Measurements from ENCODE around the gene SPPL2B.

SPPL2B gene

GRCh38 chr19:2324220-2324948, 4.1 kb upstream of the SPPL2B start:
- DNase-seq, result no peak

- no peak for DNase-seq
Observed at GRCh38 chr19:2325281-2326046, 3.0 kb upstream of the SPPL2B start.

- DNase-seq, result no peak
Observed at GRCh38 chr19:2326699-2327360, 1.7 kb upstream of the SPPL2B start.

GRCh38 chr19:2327773-2328400, 597 bp upstream of the SPPL2B start:
- peak; percentile 64 to 72 for DNase-seq

- no peak for DNase-seq
Observed at GRCh38 chr19:2329149-2329478, 630 bp downstream of the SPPL2B start.

GRCh38 chr19:2329501-2329916, 1.0 kb downstream of the SPPL2B start:
- DNase-seq, result no peak

- no peak for DNase-seq
Observed at GRCh38 chr19:2330255-2330631, 1.8 kb downstream of the SPPL2B start.

- DNase-seq, result no peak
Observed at GRCh38 chr19:2330632-2331284, 2.3 kb downstream of the SPPL2B start.

GRCh38 chr19:2331601-2332246, 3.2 kb downstream of the SPPL2B start:
- DNase-seq, result no peak

- peak; percentile 13 to 18 for DNase-seq
Observed at GRCh38 chr19:2332341-2333026, 4.0 kb downstream of the SPPL2B start.

GRCh38 chr19:2333027-2333806, 4.7 kb downstream of the SPPL2B start:
- no peak for DNase-seq

GRCh38 chr19:2333807-2334211, 5.3 kb downstream of the SPPL2B start:
- no peak for DNase-seq

- DNase-seq, result no peak
Observed at GRCh38 chr19:2334426-2334825, 5.9 kb downstream of the SPPL2B start.

- no peak for DNase-seq
Observed at GRCh38 chr19:2334986-2335846, 6.7 kb downstream of the SPPL2B start.

GRCh38 chr19:2335848-2336247, 7.4 kb downstream of the SPPL2B start:
- DNase-seq, result no peak

- no peak for DNase-seq
Observed at GRCh38 chr19:2336528-2337328, 8.2 kb downstream of the SPPL2B start.

- no peak for DNase-seq
Observed at GRCh38 chr19:2337329-2337707, 8.8 kb downstream of the SPPL2B start.

- no peak for DNase-seq
Observed at GRCh38 chr19:2338055-2338615, 9.7 kb downstream of the SPPL2B start.

All from activated CD4-positive, alpha-beta T cell treated with anti-CD3 and anti-CD28 coated beads, Interleukin-2, amount 50 U/mL, for 48 hours (primary cell).